ENCODE results near the gene CHCHD6.

DNA sequence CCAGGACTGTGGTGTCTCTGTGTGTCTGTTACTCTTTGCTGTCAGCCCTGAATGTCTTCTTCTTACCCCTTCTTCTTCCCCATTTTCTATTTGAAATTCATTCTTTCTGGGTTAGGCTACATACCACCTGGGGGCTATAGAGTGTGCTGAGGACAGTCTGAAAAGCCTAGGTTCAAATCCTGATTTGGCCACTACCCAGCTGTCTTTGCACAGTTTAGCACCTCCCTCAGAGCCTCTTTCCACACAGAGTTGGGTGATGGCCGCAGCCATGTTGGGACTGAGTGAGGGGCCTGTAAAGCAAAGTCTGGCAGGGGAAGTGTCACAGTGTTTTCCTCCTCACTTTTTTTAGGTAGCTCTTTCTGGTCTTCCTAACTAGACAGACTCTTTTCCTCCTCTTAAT lies 113.7 kb downstream of the CHCHD6 start:
- TF ChIP-seq, protein P1, sequence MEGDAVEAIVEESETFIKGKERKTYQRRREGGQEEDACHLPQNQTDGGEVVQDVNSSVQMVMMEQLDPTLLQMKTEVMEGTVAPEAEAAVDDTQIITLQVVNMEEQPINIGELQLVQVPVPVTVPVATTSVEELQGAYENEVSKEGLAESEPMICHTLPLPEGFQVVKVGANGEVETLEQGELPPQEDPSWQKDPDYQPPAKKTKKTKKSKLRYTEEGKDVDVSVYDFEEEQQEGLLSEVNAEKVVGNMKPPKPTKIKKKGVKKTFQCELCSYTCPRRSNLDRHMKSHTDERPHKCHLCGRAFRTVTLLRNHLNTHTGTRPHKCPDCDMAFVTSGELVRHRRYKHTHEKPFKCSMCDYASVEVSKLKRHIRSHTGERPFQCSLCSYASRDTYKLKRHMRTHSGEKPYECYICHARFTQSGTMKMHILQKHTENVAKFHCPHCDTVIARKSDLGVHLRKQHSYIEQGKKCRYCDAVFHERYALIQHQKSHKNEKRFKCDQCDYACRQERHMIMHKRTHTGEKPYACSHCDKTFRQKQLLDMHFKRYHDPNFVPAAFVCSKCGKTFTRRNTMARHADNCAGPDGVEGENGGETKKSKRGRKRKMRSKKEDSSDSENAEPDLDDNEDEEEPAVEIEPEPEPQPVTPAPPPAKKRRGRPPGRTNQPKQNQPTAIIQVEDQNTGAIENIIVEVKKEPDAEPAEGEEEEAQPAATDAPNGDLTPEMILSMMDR (conservative IDR thresholded peaks at IDR 0.05; ENCODE audit: low read depth, low read length) = no peak
- no peak for TF ChIP-seq EZH2 (IDR thresholded peaks at IDR 0.05; ENCODE audit: low read length, unreplicated experiment)

All from PC-3 (cell line).